ENCODE data around the gene FUZ.

FUZ gene

DNA sequence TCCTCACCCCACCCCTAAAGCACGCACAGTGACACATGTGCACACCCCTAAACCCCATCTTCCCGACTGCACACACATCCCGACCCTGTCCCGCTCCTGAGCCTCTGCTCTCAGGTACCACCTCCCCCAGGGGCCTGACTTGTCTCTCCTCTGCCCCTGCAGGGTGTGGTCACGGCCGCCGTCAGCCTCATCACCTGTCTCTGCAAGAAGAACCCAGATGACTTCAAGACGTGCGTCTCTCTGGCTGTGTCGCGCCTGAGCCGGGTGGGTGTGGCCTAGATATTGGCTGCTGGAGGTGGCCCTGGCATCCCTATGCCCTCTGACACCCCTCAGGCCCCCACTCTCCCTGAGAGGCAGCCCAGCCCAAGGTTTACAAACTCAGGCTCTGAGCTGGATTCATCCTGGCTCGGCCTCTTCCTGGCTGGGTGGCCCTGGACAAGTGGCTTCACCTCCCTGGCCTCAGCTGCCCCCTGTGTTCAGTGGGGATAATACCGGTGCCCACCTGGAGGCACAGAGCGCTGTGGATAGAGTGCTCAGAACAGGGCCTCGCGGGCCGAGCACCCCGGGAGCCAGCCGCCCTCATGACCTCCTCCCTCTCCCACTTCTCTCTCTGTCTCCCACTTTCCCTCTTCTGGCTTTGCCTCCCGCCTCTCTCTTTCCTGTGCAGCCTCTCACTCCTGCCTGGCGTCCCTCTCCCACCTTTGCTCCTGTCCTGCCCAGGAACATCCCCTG, 20.1 kb downstream of the FUZ start:
- H3K27me3 ChIP-seq (ENCODE audit: insufficient read depth, low read length) = no peaks in the 10 kb centered on the region
- H3K4me1 ChIP-seq (ENCODE audit: control insufficient read depth in 1 of 2, insufficient read depth in 2 of 2, low read length in 2 of 2) = peaks cover 0 to 5% of the 10 kb centered on the region in 2 experiments

DNA sequence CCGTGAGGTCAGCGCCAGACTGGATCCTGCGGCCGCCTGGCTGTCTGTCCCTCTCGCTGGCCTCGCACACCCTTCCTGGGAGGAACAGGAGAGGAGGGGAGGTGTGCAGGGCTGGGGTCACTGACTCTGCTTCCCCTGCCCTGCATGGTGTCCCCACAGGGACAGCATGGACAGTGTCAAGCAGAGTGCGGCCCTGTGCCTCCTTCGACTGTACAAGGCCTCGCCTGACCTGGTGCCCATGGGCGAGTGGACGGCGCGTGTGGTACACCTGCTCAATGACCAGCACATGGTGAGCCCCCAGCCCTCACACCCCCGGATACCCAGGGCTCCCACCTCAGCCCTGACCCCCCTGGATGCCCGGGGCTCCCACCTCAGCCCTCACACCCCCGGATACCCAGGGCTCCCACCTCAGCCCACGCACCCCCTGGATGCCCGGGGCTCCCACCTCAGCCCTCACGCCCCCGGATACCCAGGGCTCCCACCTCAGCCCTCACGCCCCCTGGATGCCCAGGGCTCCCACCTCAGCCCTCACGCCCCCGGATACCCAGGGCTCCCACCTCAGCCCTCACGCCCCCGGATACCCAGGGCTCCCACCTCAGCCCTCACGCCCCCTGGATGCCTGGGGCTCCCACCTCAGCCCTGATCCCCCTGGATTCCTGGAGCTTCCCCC, 21.2 kb downstream of the FUZ start:
- no peak overlapping the region for H2AFZ ChIP-seq (ENCODE audit: insufficient read depth, low read length, poor library complexity)

More for the DNA sequence above, 20.1 kb downstream of the FUZ start:
- Histone ChIP-seq H2BK120ac (ENCODE audit: insufficient read depth, low read length, poor library complexity) (no peak overlapping the region), H3K9me3 (ENCODE audit: insufficient read depth, low read depth, low read length) (peaks cover 5% of the 10 kb centered on the region), H4K91ac (ENCODE audit: low read depth, low read length) (no peak overlapping the region), H3K9ac (ENCODE audit: low read length) (no peak overlapping the region), H3K18ac (ENCODE audit: low read length) (no peak overlapping the region), H4K12ac (ENCODE audit: low read depth, low read length) (no peak overlapping the region), H2AFZ (ENCODE audit: insufficient read depth, low read length, poor library complexity) (no peak overlapping the region), H3K4ac (ENCODE audit: low read depth, low read length) (no peak overlapping the region), H3K79me2 (ENCODE audit: control insufficient read depth, insufficient read depth, low read length, poor library complexity) (no peaks in the 10 kb centered on the region), H3K36me3 (ENCODE audit: control insufficient read depth in 1 of 2, insufficient read depth in 2 of 2, low read length in 2 of 2) (peaks cover 77 to 80% of the 10 kb centered on the region in 2 experiments), H3K79me1 (ENCODE audit: low read length) (no peaks in the 10 kb centered on the region), H3K27ac (ENCODE audit: low read depth, low read length) (no peak overlapping the region), H3K4me2 (ENCODE audit: low read length) (no peak overlapping the region), H2AK5ac (ENCODE audit: low read length) (no peak overlapping the region), H2BK12ac (ENCODE audit: low read length) (no peak overlapping the region), H3K14ac (ENCODE audit: low read length) (no peak overlapping the region), H3K23ac (ENCODE audit: low read length) (no peak overlapping the region), H2BK5ac (ENCODE audit: low read depth, low read length, poor library complexity) (no peak overlapping the region), H3K4me3 (ENCODE audit: low read depth, low read length) (no peak overlapping the region), H4K8ac (ENCODE audit: low read depth, low read length) (no peak overlapping the region)
- DNase-seq = no peak
- WGBS (ENCODE audit: extremely low coverage, insufficient coverage, insufficient read length) = no CpG with 5 or more reads among the region's 22 CpGs

DNA sequence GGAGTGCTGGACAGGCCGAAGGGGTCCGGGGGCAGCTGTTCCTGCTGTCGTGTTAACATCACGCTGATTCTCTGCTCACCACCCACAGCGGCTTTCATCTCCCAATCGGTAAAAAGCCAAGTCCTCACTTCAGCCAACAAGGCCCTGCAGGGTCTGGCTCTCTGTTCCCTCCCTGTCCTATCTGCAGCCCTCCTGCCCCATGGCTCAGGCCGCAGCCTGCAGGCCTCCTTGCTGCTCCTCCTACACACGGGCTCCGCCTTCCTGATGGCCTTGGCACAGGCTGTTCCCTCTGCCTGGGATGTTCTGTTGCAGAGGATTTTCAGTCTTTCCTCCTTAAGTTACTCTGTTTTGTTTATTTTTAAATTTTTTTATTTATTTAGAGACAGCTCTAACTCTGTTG, 22.2 kb downstream of the FUZ start:
- Histone ChIP-seq H3K14ac (ENCODE audit: low read length) (no peak overlapping the region), H3K27me3 (ENCODE audit: insufficient read depth, low read length) (no peaks in the 10 kb centered on the region), H3K79me1 (ENCODE audit: low read length) (peaks cover 2% of the 10 kb centered on the region), H3K9ac (ENCODE audit: low read length) (no peak overlapping the region), H3K18ac (ENCODE audit: low read length) (no peak overlapping the region), H3K27ac (ENCODE audit: low read depth, low read length) (no peak overlapping the region), H3K23ac (ENCODE audit: low read length) (no peak overlapping the region), H4K12ac (ENCODE audit: low read depth, low read length) (no peak overlapping the region), H3K4ac (ENCODE audit: low read depth, low read length) (no peak overlapping the region), H4K8ac (ENCODE audit: low read depth, low read length) (no peak overlapping the region), H4K91ac (ENCODE audit: low read depth, low read length) (no peak overlapping the region), H2BK5ac (ENCODE audit: low read depth, low read length, poor library complexity) (no peak overlapping the region), H2AFZ (ENCODE audit: insufficient read depth, low read length, poor library complexity) (no peak overlapping the region), H2BK12ac (ENCODE audit: low read length) (no peak overlapping the region), H3K36me3 (ENCODE audit: control insufficient read depth in 1 of 2, insufficient read depth in 2 of 2, low read length in 2 of 2) (peaks cover 69 to 71% of the 10 kb centered on the region in 2 experiments), H3K4me1 (ENCODE audit: control insufficient read depth in 1 of 2, insufficient read depth in 2 of 2, low read length in 2 of 2) (peaks cover 6 to 16% of the 10 kb centered on the region in 2 experiments), H3K9me3 (ENCODE audit: insufficient read depth, low read depth, low read length) (peaks cover 2% of the 10 kb centered on the region), H2AK5ac (ENCODE audit: low read length) (no peak overlapping the region), H3K79me2 (ENCODE audit: control insufficient read depth, insufficient read depth, low read length, poor library complexity) (no peaks in the 10 kb centered on the region), H3K4me3 (ENCODE audit: low read depth, low read length) (no peak overlapping the region), H2BK120ac (ENCODE audit: insufficient read depth, low read length, poor library complexity) (no peak overlapping the region), H3K4me2 (ENCODE audit: low read length) (no peak overlapping the region)
- WGBS (ENCODE audit: extremely low coverage, insufficient coverage, insufficient read length) = no CpG with 5 or more reads among the region's 9 CpGs
- DNase-seq = no peak

More for the DNA sequence above, 21.2 kb downstream of the FUZ start:
- no peak overlapping the region for H3K27ac ChIP-seq (ENCODE audit: low read depth, low read length)
- H2BK120ac ChIP-seq (ENCODE audit: insufficient read depth, low read length, poor library complexity) = no peak overlapping the region
- no peak overlapping the region for H4K12ac ChIP-seq (ENCODE audit: low read depth, low read length)
- no peaks in the 10 kb centered on the region for H3K79me2 ChIP-seq (ENCODE audit: control insufficient read depth, insufficient read depth, low read length, poor library complexity)
- H3K4me1 ChIP-seq (ENCODE audit: control insufficient read depth in 1 of 2, insufficient read depth in 2 of 2, low read length in 2 of 2) = peaks cover 2 to 9% of the 10 kb centered on the region in 2 experiments
- DNase-seq = no peak
- peaks cover 5% of the 10 kb centered on the region for H3K9me3 ChIP-seq (ENCODE audit: insufficient read depth, low read depth, low read length)
- H4K91ac ChIP-seq (ENCODE audit: low read depth, low read length) = no peak overlapping the region
- no peak overlapping the region for H3K4ac ChIP-seq (ENCODE audit: low read depth, low read length)
- H4K8ac ChIP-seq (ENCODE audit: low read depth, low read length) = no peak overlapping the region
- H2BK5ac ChIP-seq (ENCODE audit: low read depth, low read length, poor library complexity) = no peak overlapping the region
- H3K14ac ChIP-seq (ENCODE audit: low read length) = no peak overlapping the region
- peaks cover 79% of the 10 kb centered on the region in 2 experiments for H3K36me3 ChIP-seq (ENCODE audit: control insufficient read depth in 1 of 2, insufficient read depth in 2 of 2, low read length in 2 of 2)
- H3K4me2 ChIP-seq (ENCODE audit: low read length) = no peak overlapping the region
- no peaks in the 10 kb centered on the region for H3K27me3 ChIP-seq (ENCODE audit: insufficient read depth, low read length)
- WGBS (ENCODE audit: extremely low coverage, insufficient coverage, insufficient read length) = no CpG with 5 or more reads among the region's 26 CpGs
- no peak overlapping the region for H3K9ac ChIP-seq (ENCODE audit: low read length)
- no peak overlapping the region for H2BK12ac ChIP-seq (ENCODE audit: low read length)
- no peak overlapping the region for H2AK5ac ChIP-seq (ENCODE audit: low read length)
- H3K18ac ChIP-seq (ENCODE audit: low read length) = no peak overlapping the region
- no peaks in the 10 kb centered on the region for H3K79me1 ChIP-seq (ENCODE audit: low read length)
- no peak overlapping the region for H3K23ac ChIP-seq (ENCODE audit: low read length)
- no peak overlapping the region for H3K4me3 ChIP-seq (ENCODE audit: low read depth, low read length)

- Histone ChIP-seq H3K4me1 (ENCODE audit: control insufficient read depth in 1 of 2, insufficient read depth in 2 of 2, low read length in 2 of 2) (peaks cover 6 to 16% of the 10 kb centered on the region in 2 experiments), H3K27ac (ENCODE audit: low read depth, low read length) (no peak overlapping the region), H2BK12ac (ENCODE audit: low read length) (no peak overlapping the region), H3K4me3 (ENCODE audit: low read depth, low read length) (no peak overlapping the region), H2AK5ac (ENCODE audit: low read length) (no peak overlapping the region), H3K4me2 (ENCODE audit: low read length) (no peak overlapping the region), H2BK120ac (ENCODE audit: insufficient read depth, low read length, poor library complexity) (no peak overlapping the region), H4K91ac (ENCODE audit: low read depth, low read length) (no peak overlapping the region), H3K79me1 (ENCODE audit: low read length) (peaks cover 2% of the 10 kb centered on the region), H3K18ac (ENCODE audit: low read length) (no peak overlapping the region), H3K9me3 (ENCODE audit: insufficient read depth, low read depth, low read length) (peaks cover 2% of the 10 kb centered on the region), H2AFZ (ENCODE audit: insufficient read depth, low read length, poor library complexity) (no peak overlapping the region), H4K12ac (ENCODE audit: low read depth, low read length) (no peak overlapping the region), H3K79me2 (ENCODE audit: control insufficient read depth, insufficient read depth, low read length, poor library complexity) (no peaks in the 10 kb centered on the region), H3K14ac (ENCODE audit: low read length) (no peak overlapping the region), H3K9ac (ENCODE audit: low read length) (no peak overlapping the region), H3K36me3 (ENCODE audit: control insufficient read depth in 1 of 2, insufficient read depth in 2 of 2, low read length in 2 of 2) (peaks cover 58 to 59% of the 10 kb centered on the region in 2 experiments), H4K8ac (ENCODE audit: low read depth, low read length) (no peak overlapping the region), H2BK5ac (ENCODE audit: low read depth, low read length, poor library complexity) (no peak overlapping the region), H3K23ac (ENCODE audit: low read length) (no peak overlapping the region), H3K27me3 (ENCODE audit: insufficient read depth, low read length) (no peaks in the 10 kb centered on the region), H3K4ac (ENCODE audit: low read depth, low read length) (no peak overlapping the region)
- WGBS (ENCODE audit: extremely low coverage, insufficient coverage, insufficient read length) = no CpG with 5 or more reads among the region's 10 CpGs
- no peak for DNase-seq
Observed at GRCh38 chr19:49788857-49789256, 24.2 kb downstream of the FUZ start.

Measured in trophoblast cell (in vitro differentiated cells and primary cell).